ENCODE results near the gene SELENOM. TPM values are rescaled to one million over a fixed set of nuclear protein-coding genes. Genes with fewer than 3 reads are reported as not detected.

SELENOM gene
- 127 and 132 TPM in 2 replicates for total RNA-seq
- 93.5 and 130 TPM in 2 replicates for polyA plus RNA-seq
- 194 and 266 TPM in 2 replicates for polyA plus RNA-seq (2012)
- 41.9 and 111 TPM in 2 replicates for polyA minus RNA-seq (ENCODE audit: low replicate concordance)

GRCh38 chr22:31107178-31107893 is at the start of gene SELENOM:
SELENOM (minus strand) TSS chr22:31107568; CDS start chr22:31107505, 63 bp downstream.
- TF ChIP-seq CTCF (conservative IDR thresholded peaks at IDR 0.05 in 1 of 2, IDR thresholded peaks at IDR 0.05 in 1 of 2; ENCODE audit: low read depth in 1 of 2, low read length in 2 of 2) (peak; percentile 87 to 97), EZH2 (IDR thresholded peaks at IDR 0.05; ENCODE audit: low read length, missing control alignments) (no peak)
- DNase-seq (ENCODE audit: low read depth in 2 of 2): peak; percentile 96 to 98
- peak within 1 kb of the TSS; percentile 94 for H2AFZ ChIP-seq (ENCODE audit: low read length)

GRCh38 chr22:31155422-31155821 is 48.1 kb upstream of the SELENOM start:
- no peak overlapping the region for H2AFZ ChIP-seq (ENCODE audit: low read length)
- H4K20me1 ChIP-seq (ENCODE audit: control insufficient read depth, extremely low read depth, insufficient read depth, low read length): no peaks in the 10 kb centered on the region

More at GRCh38 chr22:31107178-31107893, at the start of gene SELENOM:
- H3K4me1 ChIP-seq (ENCODE audit: control insufficient read depth, extremely low read depth, insufficient read depth, low read length): peaks cover 21% of the 10 kb centered on the region
- no peaks in the 10 kb centered on the region for H3K9me3 ChIP-seq (ENCODE audit: control insufficient read depth, insufficient read depth, low read depth, low read length)
- H3K9ac ChIP-seq (ENCODE audit: insufficient read depth, low read length): peak within 1 kb of the TSS; percentile 99
- H4K20me1 ChIP-seq (ENCODE audit: control insufficient read depth, extremely low read depth, insufficient read depth, low read length): no peaks in the 10 kb centered on the region
- H3K4me3 ChIP-seq (replicated peaks in 1 of 4; ENCODE audit: control extremely low read depth in 1 of 4, insufficient read depth in 1 of 4, low read depth in 3 of 4, low read length in 4 of 4): peak within 1 kb of the TSS; percentile 78 to 95 (median 92)
- no peaks in the 10 kb centered on the region for H3K27me3 ChIP-seq (ENCODE audit: control insufficient read depth, insufficient read depth, low read length)
- H3K36me3 ChIP-seq (ENCODE audit: control insufficient read depth, insufficient read depth, low read length): peaks cover 23% of the 10 kb centered on the region
- H3K79me2 ChIP-seq (ENCODE audit: control insufficient read depth, insufficient read depth, low read length): peaks cover 22% of the 10 kb centered on the region
- peak within 1 kb of the TSS; percentile 87 for H3K4me2 ChIP-seq (ENCODE audit: extremely low read depth, insufficient read depth, low read length)
- H3K27ac ChIP-seq (ENCODE audit: insufficient read depth, low read length): peak within 1 kb of the TSS; percentile 99

More at GRCh38 chr22:31155422-31155821, 48.1 kb upstream of the SELENOM start:
- H3K27me3 ChIP-seq (ENCODE audit: control insufficient read depth, insufficient read depth, low read length): no peaks in the 10 kb centered on the region
- no peak overlapping the region for H3K4me3 ChIP-seq (replicated peaks in 1 of 4; ENCODE audit: control extremely low read depth in 1 of 4, insufficient read depth in 1 of 4, low read depth in 3 of 4, low read length in 4 of 4)
- H3K9ac ChIP-seq (ENCODE audit: insufficient read depth, low read length): no peak overlapping the region
- no peak overlapping the region for H3K27ac ChIP-seq (ENCODE audit: insufficient read depth, low read length)
- H3K36me3 ChIP-seq (ENCODE audit: control insufficient read depth, insufficient read depth, low read length): no peaks in the 10 kb centered on the region
- peaks cover 3% of the 10 kb centered on the region for H3K79me2 ChIP-seq (ENCODE audit: control insufficient read depth, insufficient read depth, low read length)
- H3K9me3 ChIP-seq (ENCODE audit: control insufficient read depth, insufficient read depth, low read depth, low read length): no peaks in the 10 kb centered on the region
- peak; percentile 54 to 84 for DNase-seq (ENCODE audit: low read depth in 2 of 2)
- peak overlapping the region; percentile 45 for H3K4me2 ChIP-seq (ENCODE audit: extremely low read depth, insufficient read depth, low read length)
- no peak for TF ChIP-seq EZH2 (IDR thresholded peaks at IDR 0.05; ENCODE audit: low read length, missing control alignments)
- TF ChIP-seq CTCF (conservative IDR thresholded peaks at IDR 0.05 in 1 of 2, IDR thresholded peaks at IDR 0.05 in 1 of 2; ENCODE audit: low read depth in 1 of 2, low read length in 2 of 2): no peak
- peaks cover 7% of the 10 kb centered on the region for H3K4me1 ChIP-seq (ENCODE audit: control insufficient read depth, extremely low read depth, insufficient read depth, low read length)
